Loucy (cell line): ENCODE data around the gene CORT.

Experiments
- H2AFZ ChIP-seq: fragments of 200-600 bp; sonication (generic); 2 replicates; pipeline ENCODE4 v1.6.0; 2016; ENCODE audit warnings: antibody characterized with exemption, mild to moderate bottlenecking, low read length, moderate library complexity
- H3F3A ChIP-seq: fragments of 200-600 bp; 2 replicates; pipeline ENCODE4 v1.6.0; 2016; ENCODE audit warnings: antibody characterized with exemption, low read depth, mild to moderate bottlenecking
- H3K27me3 ChIP-seq: fragments of 200-600 bp; sonication (generic); 2 replicates; pipeline ENCODE4 v1.6.1; 2014; ENCODE audit warnings: low read length, mild to moderate bottlenecking; ENCODE audit not compliant: insufficient read depth, poor library complexity, severe bottlenecking
- H3K36me3 ChIP-seq: fragments of 200-600 bp; sonication (generic); 2 replicates; pipeline ENCODE4 v1.6.1; 2016; ENCODE audit warnings: low read length; ENCODE audit not compliant: insufficient read depth
- H3K4me1 ChIP-seq: fragments of 200-600 bp; sonication (generic); 2 replicates; pipeline ENCODE4 v1.5.1; 2014; ENCODE audit warnings: low read length, mild to moderate bottlenecking; ENCODE audit not compliant: insufficient read depth, poor library complexity, severe bottlenecking
- H3K4me2 ChIP-seq: fragments of 200-600 bp; sonication (generic); 2 replicates; pipeline ENCODE4 v1.6.0; 2014; ENCODE audit warnings: antibody characterized with exemption, low read length, low read depth, mild to moderate bottlenecking; ENCODE audit not compliant: poor library complexity, severe bottlenecking
- H3K4me3 ChIP-seq: fragments of 200-600 bp; sonication (generic); 2 replicates; pipeline ENCODE4 v1.5.1; 2014; ENCODE audit warnings: low read length, mild to moderate bottlenecking, mixed read lengths; ENCODE audit not compliant: poor library complexity, severe bottlenecking
- H3K79me2 ChIP-seq: fragments of 200-600 bp; sonication (generic); 2 replicates; pipeline ENCODE4 v1.6.1; 2014; ENCODE audit warnings: low read length; ENCODE audit not compliant: insufficient read depth
- H3K9ac ChIP-seq: fragments of 200-600 bp; sonication (generic); 2 replicates; pipeline ENCODE4 v1.6.0; 2014; ENCODE audit warnings: mild to moderate bottlenecking, low read depth, low read length, moderate library complexity; ENCODE audit not compliant: poor library complexity, severe bottlenecking
- H3K9me2 ChIP-seq: fragments of 200-600 bp; sonication (generic); replicated peaks from 2 replicates; pipeline ENCODE4 v1.6.1; 2016; ENCODE audit warnings: low read depth, low read length, mixed read lengths
- H3K9me3 ChIP-seq: fragments of 200-600 bp; sonication (generic); 2 replicates; pipeline ENCODE4 v1.6.1; 2014; ENCODE audit warnings: mild to moderate bottlenecking, antibody characterized with exemption, low read length, low read depth; ENCODE audit not compliant: insufficient read depth
- H4K20me1 ChIP-seq: fragments of 200-600 bp; sonication (generic); 2 replicates; pipeline ENCODE4 v1.6.0; 2014; ENCODE audit warnings: antibody characterized with exemption, low read length, mild to moderate bottlenecking; ENCODE audit not compliant: insufficient read depth, poor library complexity, severe bottlenecking
- CTCF ChIP-seq: fragments of 200-600 bp; sonication (generic); conservative IDR thresholded peaks from 2 replicates; pipeline ENCODE4 v1.5.1; 2014; ENCODE audit warnings: mild to moderate bottlenecking, antibody characterized with exemption, low read length
- EZH2phosphoT487 ChIP-seq: fragments of 200-600 bp; IDR thresholded peaks from 2 replicates; pipeline ENCODE4 v1.6.1; 2018; ENCODE audit warnings: antibody characterized with exemption, mild to moderate bottlenecking, moderate library complexity, borderline replicate concordance

The CORT gene

GRCh38 chr1:10498231-10498630 lies 48.4 kb downstream of the CORT start:
- Histone ChIP-seq H3K4me2 (no peak overlapping the region), H3K9ac (peak overlapping the region; percentile 23), H4K20me1 (no peaks in the 10 kb centered on the region), H3K27me3 (no peaks in the 10 kb centered on the region), H3K4me1 (peaks cover 27% of the 10 kb centered on the region), H3K36me3 (peaks cover 6% of the 10 kb centered on the region; the same call in 1 of the 2 replicates), H3K9me3 (no peaks in the 10 kb centered on the region), H3K79me2 (peaks cover 89% of the 10 kb centered on the region), H2AFZ (no peak overlapping the region), H3F3A (no peaks in the 10 kb centered on the region), H3K9me2 (no peaks in the 10 kb centered on the region), H3K4me3 (no peak overlapping the region)
- TF ChIP-seq CTCF (no peak), EZH2phosphoT487 (no peak)
